ENCODE measurements around the gene STRN3. TPM values are rescaled to one million over a fixed set of nuclear protein-coding genes. Genes with fewer than 3 reads are reported as not detected.
A peak's percentile ranks its signal among the peaks of the same experiment; 100 is the strongest.

Gene STRN3
- total and polyA plus RNA-seq, 2 donors (not counting 1 experiment from before 2014, with no cell fraction given) = 7.7 to 43.9 TPM

DNA sequence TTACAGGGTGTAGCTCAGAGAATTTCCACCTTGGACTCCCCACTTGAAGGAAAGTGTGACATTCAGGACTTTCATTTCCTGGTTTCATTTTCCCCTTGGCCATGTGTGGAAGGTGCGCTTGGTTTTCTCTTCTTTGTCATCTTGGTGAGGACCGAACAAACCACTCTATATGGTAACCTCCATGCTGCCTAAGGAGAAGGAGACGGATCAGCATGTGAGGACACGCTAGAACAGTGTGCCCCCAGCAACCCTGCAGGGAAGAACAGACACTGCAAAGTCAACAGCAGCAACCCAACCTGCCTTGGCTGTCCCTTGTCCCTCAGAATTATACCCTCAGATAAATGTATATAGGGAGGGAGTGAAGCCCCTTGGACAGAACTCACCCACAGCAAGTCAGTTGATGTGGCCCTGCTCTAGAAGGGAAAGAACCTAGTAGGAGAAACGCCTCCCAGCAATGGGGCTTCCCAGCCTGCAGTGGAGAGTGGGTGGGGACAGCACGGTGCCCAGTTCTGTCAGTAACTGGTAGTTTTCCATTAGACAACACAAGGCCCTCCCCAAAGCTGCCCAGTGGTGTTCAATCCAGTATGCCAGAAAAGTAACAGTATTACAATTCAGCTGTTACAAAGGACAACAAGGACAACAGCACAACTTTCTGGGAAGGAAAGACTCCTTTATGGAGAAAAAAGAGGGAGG, 170.7 kb downstream of the STRN3 start:
- Histone ChIP-seq H3K36me3 (replicated peaks in 1 of 2; ENCODE audit: control extremely low read depth in 1 of 2, control insufficient read depth in 1 of 2, extremely low read depth in 1 of 2, insufficient read depth in 2 of 2, low read length in 1 of 2) (no peaks in the 10 kb centered on the region), H4K20me1 (ENCODE audit: control insufficient read depth, insufficient read depth, low read length, poor library complexity, severe bottlenecking) (no peaks in the 10 kb centered on the region), H3K79me2 (ENCODE audit: control insufficient read depth, insufficient read depth, low read length) (no peaks in the 10 kb centered on the region), H3K27me3 (replicated peaks in 1 of 4; ENCODE audit: control extremely low read depth in 1 of 4, control insufficient read depth in 3 of 4, insufficient read depth in 4 of 4, low read length in 3 of 4) (peaks cover 0 to 2% (median 0%) of the 10 kb centered on the region in 4 experiments), H3K27ac (ENCODE audit: low read length in 2 of 2) (no peak overlapping the region), H3K4me1 (ENCODE audit: control insufficient read depth in 2 of 2, insufficient read depth in 2 of 2, low read length in 2 of 2) (peaks cover 0 to 21% of the 10 kb centered on the region in 2 donors), H2AFZ (ENCODE audit: insufficient read depth, low read depth, low read length, poor library complexity, severe bottlenecking) (no peak overlapping the region), H3K9me3 (ENCODE audit: control extremely low read depth in 1 of 3, control insufficient read depth in 2 of 3, insufficient read depth in 1 of 3, low read length in 2 of 3) (no peaks in the 10 kb centered on the region), H3K4me2 (replicated peaks; ENCODE audit: low read depth, low read length, poor library complexity, severe bottlenecking) (no peak overlapping the region), H3K9ac (ENCODE audit: low read length) (no peak overlapping the region), H3K4me3 (ENCODE audit: control extremely low read depth in 1 of 5, extremely low read depth in 1 of 5, insufficient read depth in 1 of 5, low read depth in 2 of 5, low read length in 4 of 5) (no peak overlapping the region)
- intact Hi-C loops (cut with micrococcal nuclease) = no loop called here
- 47% methylated on average over 2 of the region's 6 CpGs for WGBS (ENCODE audit: insufficient coverage)
- CTCF ChIA-PET = interaction anchor here (1.0 kb wide), 1 partner anchor 18 kb away, joined by 3 read pairs; no protein-coding TSS in a partner anchor
- POLR2A ChIA-PET = no interaction called here
- peak overlapping the region; percentile 30 for H3K4me3 Mint-ChIP-seq
- H3K27me3 Mint-ChIP-seq = no peaks in the 10 kb centered on the region
- DNase-seq = no peak
- ATAC-seq (ENCODE audit: low read depth) = peak; percentile 41
- peak overlapping the region; percentile 37 for H3K27ac Mint-ChIP-seq
- TF ChIP-seq, protein P1, sequence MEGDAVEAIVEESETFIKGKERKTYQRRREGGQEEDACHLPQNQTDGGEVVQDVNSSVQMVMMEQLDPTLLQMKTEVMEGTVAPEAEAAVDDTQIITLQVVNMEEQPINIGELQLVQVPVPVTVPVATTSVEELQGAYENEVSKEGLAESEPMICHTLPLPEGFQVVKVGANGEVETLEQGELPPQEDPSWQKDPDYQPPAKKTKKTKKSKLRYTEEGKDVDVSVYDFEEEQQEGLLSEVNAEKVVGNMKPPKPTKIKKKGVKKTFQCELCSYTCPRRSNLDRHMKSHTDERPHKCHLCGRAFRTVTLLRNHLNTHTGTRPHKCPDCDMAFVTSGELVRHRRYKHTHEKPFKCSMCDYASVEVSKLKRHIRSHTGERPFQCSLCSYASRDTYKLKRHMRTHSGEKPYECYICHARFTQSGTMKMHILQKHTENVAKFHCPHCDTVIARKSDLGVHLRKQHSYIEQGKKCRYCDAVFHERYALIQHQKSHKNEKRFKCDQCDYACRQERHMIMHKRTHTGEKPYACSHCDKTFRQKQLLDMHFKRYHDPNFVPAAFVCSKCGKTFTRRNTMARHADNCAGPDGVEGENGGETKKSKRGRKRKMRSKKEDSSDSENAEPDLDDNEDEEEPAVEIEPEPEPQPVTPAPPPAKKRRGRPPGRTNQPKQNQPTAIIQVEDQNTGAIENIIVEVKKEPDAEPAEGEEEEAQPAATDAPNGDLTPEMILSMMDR (IDR thresholded peaks at IDR 0.05) = no peak
- TF ChIP-seq EZH2 (IDR thresholded peaks at IDR 0.05; ENCODE audit: borderline replicate concordance, insufficient read depth, low read depth, low read length, poor library complexity, severe bottlenecking) = no peak
- H3K4me1 Mint-ChIP-seq = peaks cover 20% of the 10 kb centered on the region
- no peaks in the 10 kb centered on the region for H3K9me3 Mint-ChIP-seq (ENCODE audit: insufficient read depth)

DNA sequence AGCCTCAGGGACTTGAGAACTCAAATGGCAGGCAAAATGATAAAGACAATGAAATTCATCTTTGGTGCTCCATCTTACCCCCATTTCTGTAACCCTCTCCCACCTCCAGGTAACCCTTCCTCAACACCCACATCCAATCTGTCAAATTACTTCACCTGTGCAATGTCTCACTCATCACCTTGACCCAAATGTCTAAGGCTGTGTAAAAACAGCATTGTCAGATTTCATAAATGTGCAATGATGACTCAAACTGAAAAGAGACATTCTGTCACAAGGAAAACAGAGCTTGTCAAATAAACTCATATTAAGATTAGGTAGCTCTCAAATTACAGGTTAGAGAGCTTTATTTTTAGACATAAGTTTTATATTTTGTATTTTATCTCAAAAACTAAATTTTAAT, 171.7 kb downstream of the STRN3 start:
- Mint-ChIP-seq H3K27me3 (peaks cover 4% of the 10 kb centered on the region), H3K4me1 (peaks cover 25% of the 10 kb centered on the region), H3K27ac (no peak overlapping the region), H3K9me3 (ENCODE audit: insufficient read depth) (no peaks in the 10 kb centered on the region), H3K4me3 (no peak overlapping the region)
- peaks cover 2 to 23% of the 10 kb centered on the region in 2 donors for H3K4me1 ChIP-seq (ENCODE audit: control insufficient read depth in 2 of 2, insufficient read depth in 2 of 2, low read length in 2 of 2)
- ChIA-PET POLR2A (interaction anchor here (0.7 kb wide), 1 partner anchor 10 kb away, joined by 10 read pairs; no protein-coding TSS in a partner anchor), CTCF (interaction anchor here (0.6 kb wide), 2 partner anchors 30 to 78 kb away, joined by 3 read pairs; no protein-coding TSS in a partner anchor)
- H4K20me1 ChIP-seq (ENCODE audit: control insufficient read depth, insufficient read depth, low read length, poor library complexity, severe bottlenecking) = no peaks in the 10 kb centered on the region
- no peak overlapping the region for H3K4me2 ChIP-seq (replicated peaks; ENCODE audit: low read depth, low read length, poor library complexity, severe bottlenecking)
- H3K9me3 ChIP-seq (ENCODE audit: control extremely low read depth in 1 of 3, control insufficient read depth in 2 of 3, insufficient read depth in 1 of 3, low read length in 2 of 3) = no peaks in the 10 kb centered on the region
- intact Hi-C loops (cut with micrococcal nuclease) = no loop called here
- H3K4me3 ChIP-seq (ENCODE audit: control extremely low read depth in 1 of 5, extremely low read depth in 1 of 5, insufficient read depth in 1 of 5, low read depth in 2 of 5, low read length in 4 of 5) = no peak overlapping the region
- DNase-seq (no peak), ATAC-seq (ENCODE audit: low read depth) (no peak)
- no peak overlapping the region for H3K27ac ChIP-seq (ENCODE audit: low read length in 2 of 2)
- no peak overlapping the region for H2AFZ ChIP-seq (ENCODE audit: insufficient read depth, low read depth, low read length, poor library complexity, severe bottlenecking)
- TF ChIP-seq, protein P1 (IDR thresholded peaks at IDR 0.05) = no peak
- TF ChIP-seq EZH2 (IDR thresholded peaks at IDR 0.05; ENCODE audit: borderline replicate concordance, insufficient read depth, low read depth, low read length, poor library complexity, severe bottlenecking) = no peak
- no peaks in the 10 kb centered on the region for H3K79me2 ChIP-seq (ENCODE audit: control insufficient read depth, insufficient read depth, low read length)
- H3K36me3 ChIP-seq (replicated peaks in 1 of 2; ENCODE audit: control extremely low read depth in 1 of 2, control insufficient read depth in 1 of 2, extremely low read depth in 1 of 2, insufficient read depth in 2 of 2, low read length in 1 of 2) = no peaks in the 10 kb centered on the region
- H3K27me3 ChIP-seq (replicated peaks in 1 of 4; ENCODE audit: control extremely low read depth in 1 of 4, control insufficient read depth in 3 of 4, insufficient read depth in 4 of 4, low read length in 3 of 4) = peaks cover 0 to under 1% (median 0%) of the 10 kb centered on the region in 4 experiments
- H3K9ac ChIP-seq (ENCODE audit: low read length) = no peak overlapping the region

Data from B cell (primary cell).